HepG2 (cell line): Measurements from ENCODE around the gene HOXA10. TPM values are rescaled to one million over a fixed set of nuclear protein-coding genes. Genes with fewer than 3 reads are reported as not detected.
A peak's percentile ranks its signal among the peaks of the same experiment; 100 is the strongest.

Source experiments
- DRAP1 ChIP-seq: IDR thresholded peaks from 2 replicates; pipeline ENCODE4 v1.6.1; 2016; ENCODE audit warnings: missing genetic modification reagents, missing compliant biosample characterization
- KMT2B ChIP-seq: IDR thresholded peaks from 2 replicates; pipeline ENCODE4 v1.6.1; 2016; ENCODE audit warnings: missing genetic modification reagents, missing compliant biosample characterization
- MED8 ChIP-seq: sonication (generic); formaldehyde crosslinking; IDR thresholded peaks from 2 replicates; pipeline ENCODE4 v1.8.1; 2023; ENCODE audit warnings: mild to moderate bottlenecking, missing genetic modification reagents; ENCODE audit not compliant: insufficient replicate concordance
- MIER2 ChIP-seq: IDR thresholded peaks from 2 replicates; pipeline ENCODE4 v1.6.1; 2016; ENCODE audit warnings: missing biosample characterization, missing genetic modification reagents
- NFKB2 ChIP-seq: sonication (generic); formaldehyde crosslinking; IDR thresholded peaks from 2 replicates; pipeline ENCODE4 v1.4.0; 2020; ENCODE audit warnings: missing genetic modification reagents, borderline replicate concordance
- SIX1 ChIP-seq: sonication (generic); formaldehyde crosslinking; IDR thresholded peaks from 2 replicates; pipeline ENCODE4 v1.4.0; 2020; ENCODE audit warnings: missing genetic modification reagents, borderline replicate concordance
- SPEN ChIP-seq: sonication (generic); formaldehyde crosslinking; IDR thresholded peaks from 2 replicates; pipeline ENCODE4 v1.5.1; 2020; ENCODE audit warnings: low read depth, mild to moderate bottlenecking, missing genetic modification reagents
- TBL1XR1 ChIP-seq: fragments of 150-350 bp; IDR thresholded peaks from 2 replicates; pipeline ENCODE4 v1.6.1; 2014; ENCODE audit warnings: borderline replicate concordance, low read length; ENCODE audit not compliant: partially characterized antibody
- ZBTB10 ChIP-seq: sonication (generic); formaldehyde crosslinking; IDR thresholded peaks from 2 replicates; pipeline ENCODE4 v1.4.0; 2020; ENCODE audit warnings: missing genetic modification reagents, borderline replicate concordance
- ZNF615 ChIP-seq: sonication (generic); formaldehyde crosslinking; IDR thresholded peaks from 2 replicates; pipeline ENCODE4 v1.5.0; 2020; ENCODE audit warnings: mild to moderate bottlenecking, missing genetic modification reagents, borderline replicate concordance
- ZNF83 ChIP-seq: sonication (generic); formaldehyde crosslinking; IDR thresholded peaks from 2 replicates; pipeline ENCODE4 v1.4.0; 2020; ENCODE audit warnings: missing genetic modification reagents, mild to moderate bottlenecking, borderline replicate concordance
- polyA plus RNA-seq, 8 experiments: library from polyadenylated mRNA; depleted of rRNA in 3 of 8; stranded (reverse) in 7 of 8; unstranded in 1 of 8; fragments of >200 nt; fragmentation: Illumina TruSeq in 4 of 8; extraction: Trizol in 4 of 8; gene quantifications; 2 replicates each; pipeline versions ENCODE4 v1.2.1 to v1.2.3, GENCODE V29; 2011 to 2016; ENCODE audit warnings: low read depth in 4 of 8, missing spikeins in 1 of 8, mixed read lengths in 1 of 8; ENCODE audit not compliant: insufficient read depth in 1 of 8
- total RNA-seq, 5 experiments: library from RNA; depleted of rRNA; stranded (reverse); fragments of >200 nt; fragmentation: Illumina TruSeq; extraction: Trizol; gene quantifications; 2 replicates each; pipeline ENCODE4 v1.2.3, GENCODE V29; 2016; ENCODE audit warnings: low read depth in 1 of 5
- TF ChIP-seq, protein P1 (sequence below), 2 experiments: IDR thresholded peaks; 2 replicates each; pipeline ENCODE4 v1.6.1; 2011 to 2012; ENCODE audit warnings: low read length in 2 of 2, borderline replicate concordance in 1 of 2, low read depth in 1 of 2, mild to moderate bottlenecking in 1 of 2, moderate library complexity in 1 of 2
- TF ChIP-seq, protein P2 (sequence below): sonication (generic); formaldehyde crosslinking; IDR thresholded peaks from 2 replicates; pipeline ENCODE4 v1.8.1; 2022; ENCODE audit warnings: low read depth, mild to moderate bottlenecking, missing genetic modification reagents
- TF ChIP-seq, protein P3 (sequence below): sonication (generic); formaldehyde crosslinking; IDR thresholded peaks from 2 replicates; pipeline ENCODE4 v1.4.0; 2020; ENCODE audit warnings: missing genetic modification reagents

HOXA10 gene
- total and polyA plus RNA-seq, 2 of the 13 experiments (the other 11 are each of a cell fraction or from before 2014, with no cell fraction given) = not detected

- TF ChIP-seq DRAP1 (CRISPR knock-in tag) (peak; percentile 47; the same call in 1 of the 2 replicates), ZBTB10 (peak; percentile 80; the same call in 1 of the 2 replicates), MIER2 (no peak), TBL1XR1 (peak; percentile 81), ZNF83 (CRISPR knock-in tag) (no peak), SIX1 (CRISPR knock-in tag) (no peak), MED8 (CRISPR knock-in tag) (no peak), ZNF615 (CRISPR knock-in tag) (no peak), NFKB2 (CRISPR knock-in tag) (peak; percentile 71; the same call in 1 of the 2 replicates), KMT2B (CRISPR knock-in tag) (peak; percentile 73; the same call in 1 of the 2 replicates), SPEN (CRISPR knock-in tag) (peak; percentile 74)
- TF ChIP-seq, protein P1, sequence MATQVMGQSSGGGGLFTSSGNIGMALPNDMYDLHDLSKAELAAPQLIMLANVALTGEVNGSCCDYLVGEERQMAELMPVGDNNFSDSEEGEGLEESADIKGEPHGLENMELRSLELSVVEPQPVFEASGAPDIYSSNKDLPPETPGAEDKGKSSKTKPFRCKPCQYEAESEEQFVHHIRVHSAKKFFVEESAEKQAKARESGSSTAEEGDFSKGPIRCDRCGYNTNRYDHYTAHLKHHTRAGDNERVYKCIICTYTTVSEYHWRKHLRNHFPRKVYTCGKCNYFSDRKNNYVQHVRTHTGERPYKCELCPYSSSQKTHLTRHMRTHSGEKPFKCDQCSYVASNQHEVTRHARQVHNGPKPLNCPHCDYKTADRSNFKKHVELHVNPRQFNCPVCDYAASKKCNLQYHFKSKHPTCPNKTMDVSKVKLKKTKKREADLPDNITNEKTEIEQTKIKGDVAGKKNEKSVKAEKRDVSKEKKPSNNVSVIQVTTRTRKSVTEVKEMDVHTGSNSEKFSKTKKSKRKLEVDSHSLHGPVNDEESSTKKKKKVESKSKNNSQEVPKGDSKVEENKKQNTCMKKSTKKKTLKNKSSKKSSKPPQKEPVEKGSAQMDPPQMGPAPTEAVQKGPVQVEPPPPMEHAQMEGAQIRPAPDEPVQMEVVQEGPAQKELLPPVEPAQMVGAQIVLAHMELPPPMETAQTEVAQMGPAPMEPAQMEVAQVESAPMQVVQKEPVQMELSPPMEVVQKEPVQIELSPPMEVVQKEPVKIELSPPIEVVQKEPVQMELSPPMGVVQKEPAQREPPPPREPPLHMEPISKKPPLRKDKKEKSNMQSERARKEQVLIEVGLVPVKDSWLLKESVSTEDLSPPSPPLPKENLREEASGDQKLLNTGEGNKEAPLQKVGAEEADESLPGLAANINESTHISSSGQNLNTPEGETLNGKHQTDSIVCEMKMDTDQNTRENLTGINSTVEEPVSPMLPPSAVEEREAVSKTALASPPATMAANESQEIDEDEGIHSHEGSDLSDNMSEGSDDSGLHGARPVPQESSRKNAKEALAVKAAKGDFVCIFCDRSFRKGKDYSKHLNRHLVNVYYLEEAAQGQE (IDR thresholded peaks at IDR 0.05; ENCODE audit: borderline replicate concordance in 1 of 2, low read depth in 1 of 2, low read length in 2 of 2) = peak in 1 of 2 experiments; percentile 41; a peak in 1 of 4 replicates
- TF ChIP-seq, protein P2, sequence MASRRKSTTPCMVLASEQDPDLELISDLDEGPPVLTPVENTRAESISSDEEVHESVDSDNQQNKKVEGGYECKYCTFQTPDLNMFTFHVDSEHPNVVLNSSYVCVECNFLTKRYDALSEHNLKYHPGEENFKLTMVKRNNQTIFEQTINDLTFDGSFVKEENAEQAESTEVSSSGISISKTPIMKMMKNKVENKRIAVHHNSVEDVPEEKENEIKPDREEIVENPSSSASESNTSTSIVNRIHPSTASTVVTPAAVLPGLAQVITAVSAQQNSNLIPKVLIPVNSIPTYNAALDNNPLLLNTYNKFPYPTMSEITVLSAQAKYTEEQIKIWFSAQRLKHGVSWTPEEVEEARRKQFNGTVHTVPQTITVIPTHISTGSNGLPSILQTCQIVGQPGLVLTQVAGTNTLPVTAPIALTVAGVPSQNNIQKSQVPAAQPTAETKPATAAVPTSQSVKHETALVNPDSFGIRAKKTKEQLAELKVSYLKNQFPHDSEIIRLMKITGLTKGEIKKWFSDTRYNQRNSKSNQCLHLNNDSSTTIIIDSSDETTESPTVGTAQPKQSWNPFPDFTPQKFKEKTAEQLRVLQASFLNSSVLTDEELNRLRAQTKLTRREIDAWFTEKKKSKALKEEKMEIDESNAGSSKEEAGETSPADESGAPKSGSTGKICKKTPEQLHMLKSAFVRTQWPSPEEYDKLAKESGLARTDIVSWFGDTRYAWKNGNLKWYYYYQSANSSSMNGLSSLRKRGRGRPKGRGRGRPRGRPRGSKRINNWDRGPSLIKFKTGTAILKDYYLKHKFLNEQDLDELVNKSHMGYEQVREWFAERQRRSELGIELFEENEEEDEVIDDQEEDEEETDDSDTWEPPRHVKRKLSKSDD = peak; percentile 73
- TF ChIP-seq, protein P3, sequence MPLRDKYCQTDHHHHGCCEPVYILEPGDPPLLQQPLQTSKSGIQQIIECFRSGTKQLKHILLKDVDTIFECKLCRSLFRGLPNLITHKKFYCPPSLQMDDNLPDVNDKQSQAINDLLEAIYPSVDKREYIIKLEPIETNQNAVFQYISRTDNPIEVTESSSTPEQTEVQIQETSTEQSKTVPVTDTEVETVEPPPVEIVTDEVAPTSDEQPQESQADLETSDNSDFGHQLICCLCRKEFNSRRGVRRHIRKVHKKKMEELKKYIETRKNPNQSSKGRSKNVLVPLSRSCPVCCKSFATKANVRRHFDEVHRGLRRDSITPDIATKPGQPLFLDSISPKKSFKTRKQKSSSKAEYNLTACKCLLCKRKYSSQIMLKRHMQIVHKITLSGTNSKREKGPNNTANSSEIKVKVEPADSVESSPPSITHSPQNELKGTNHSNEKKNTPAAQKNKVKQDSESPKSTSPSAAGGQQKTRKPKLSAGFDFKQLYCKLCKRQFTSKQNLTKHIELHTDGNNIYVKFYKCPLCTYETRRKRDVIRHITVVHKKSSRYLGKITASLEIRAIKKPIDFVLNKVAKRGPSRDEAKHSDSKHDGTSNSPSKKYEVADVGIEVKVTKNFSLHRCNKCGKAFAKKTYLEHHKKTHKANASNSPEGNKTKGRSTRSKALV (CRISPR knock-in tag) = no peak
Measured at GRCh38 chr7:27130540-27131389, 43.4 kb downstream of the HOXA10 start, which contains the start of gene HOXA4 (continued).
